Lower lobe of right lung (tissue), 2 donors: ENCODE results near the gene CCT7. TPM values are rescaled to one million over a fixed set of nuclear protein-coding genes. Genes with fewer than 3 reads are reported as not detected.

Source experiments
- ATAC-seq, 2 donors: fragments of 200-7000 bp; cut with Tn5 transposase; one replicate each; pipeline ENCODE4 v1.9.1; 2020 to 2022; ENCODE audit warnings: mild to moderate bottlenecking in 2 of 2, moderate library complexity in 2 of 2
- DNase-seq: peaks from one replicate; pipeline ENCODE4 v3.0.0-alpha.2; 2020
- H3K27ac ChIP-seq: fragments of 200-600 bp; one replicate; pipeline ENCODE4 v1.8.0; 2022
- H3K27me3 ChIP-seq: fragments of 200-600 bp; one replicate; pipeline ENCODE4 v1.8.0; 2022; ENCODE audit warnings: low read depth
- H3K36me3 ChIP-seq: fragments of 200-600 bp; one replicate; pipeline ENCODE4 v1.8.0; 2022; ENCODE audit warnings: mild to moderate bottlenecking
- H3K4me1 ChIP-seq: fragments of 200-600 bp; one replicate; pipeline ENCODE4 v1.8.0; 2022
- H3K4me3 ChIP-seq: fragments of 200-600 bp; one replicate; pipeline ENCODE4 v1.8.0; 2022; ENCODE audit warnings: mild to moderate bottlenecking
- H3K9me3 ChIP-seq: fragments of 200-600 bp; one replicate; pipeline ENCODE4 v1.8.0; 2022
- CTCF ChIP-seq: fragments of 200-600 bp; IDR thresholded peaks from one replicate; pipeline ENCODE4 v1.8.0; 2022; ENCODE audit warnings: antibody characterized with exemption, mild to moderate bottlenecking
- intact Hi-C: fragments of 100-400 bp; cut with DNase I; formaldehyde crosslinking; loops from one replicate; pipeline ENCODE4 v1.11.0; 2022
- total RNA-seq: library from RNA; stranded (reverse); fragmentation: NEBNext Ultra II Directional; extraction: Animal tissue kit (Norgen Biotek cat#: 25700); gene quantifications from one replicate; pipeline ENCODE4 v1.2.1, GENCODE V29; 2021
- donor health status: DM: no; HTN: yes; CAD: no; lungs with severe emphysema.

Gene CCT7
- total RNA-seq, 1 donor from 2014 or later: 151 TPM

- intact Hi-C loops: no loop called here
- no peak for ATAC-seq
- H3K9me3 ChIP-seq: no peaks in the 10 kb centered on the region
- H3K4me3 ChIP-seq: no peak overlapping the region
- H3K27me3 ChIP-seq: peaks cover 39% of the 10 kb centered on the region
- no peaks in the 10 kb centered on the region for H3K36me3 ChIP-seq
- no peak for DNase-seq
- no peaks in the 10 kb centered on the region for H3K4me1 ChIP-seq
- TF ChIP-seq CTCF: no peak
- H3K27ac ChIP-seq: no peak overlapping the region
These were observed 32.9 kb downstream of the CCT7 start for GRCh38 chr2:73267008-73267407.

- H3K4me3 ChIP-seq: no peak overlapping the region
- intact Hi-C loops: no loop called here
- TF ChIP-seq CTCF: no peak
- DNase-seq (no peak), ATAC-seq (no peak)
- H3K27ac ChIP-seq: no peak overlapping the region
- peaks cover 39% of the 10 kb centered on the region for H3K27me3 ChIP-seq
- no peaks in the 10 kb centered on the region for H3K4me1 ChIP-seq
- H3K36me3 ChIP-seq: no peaks in the 10 kb centered on the region
- H3K9me3 ChIP-seq: no peaks in the 10 kb centered on the region
These were observed 34.3 kb downstream of the CCT7 start for GRCh38 chr2:73268366-73268829.

DNA sequence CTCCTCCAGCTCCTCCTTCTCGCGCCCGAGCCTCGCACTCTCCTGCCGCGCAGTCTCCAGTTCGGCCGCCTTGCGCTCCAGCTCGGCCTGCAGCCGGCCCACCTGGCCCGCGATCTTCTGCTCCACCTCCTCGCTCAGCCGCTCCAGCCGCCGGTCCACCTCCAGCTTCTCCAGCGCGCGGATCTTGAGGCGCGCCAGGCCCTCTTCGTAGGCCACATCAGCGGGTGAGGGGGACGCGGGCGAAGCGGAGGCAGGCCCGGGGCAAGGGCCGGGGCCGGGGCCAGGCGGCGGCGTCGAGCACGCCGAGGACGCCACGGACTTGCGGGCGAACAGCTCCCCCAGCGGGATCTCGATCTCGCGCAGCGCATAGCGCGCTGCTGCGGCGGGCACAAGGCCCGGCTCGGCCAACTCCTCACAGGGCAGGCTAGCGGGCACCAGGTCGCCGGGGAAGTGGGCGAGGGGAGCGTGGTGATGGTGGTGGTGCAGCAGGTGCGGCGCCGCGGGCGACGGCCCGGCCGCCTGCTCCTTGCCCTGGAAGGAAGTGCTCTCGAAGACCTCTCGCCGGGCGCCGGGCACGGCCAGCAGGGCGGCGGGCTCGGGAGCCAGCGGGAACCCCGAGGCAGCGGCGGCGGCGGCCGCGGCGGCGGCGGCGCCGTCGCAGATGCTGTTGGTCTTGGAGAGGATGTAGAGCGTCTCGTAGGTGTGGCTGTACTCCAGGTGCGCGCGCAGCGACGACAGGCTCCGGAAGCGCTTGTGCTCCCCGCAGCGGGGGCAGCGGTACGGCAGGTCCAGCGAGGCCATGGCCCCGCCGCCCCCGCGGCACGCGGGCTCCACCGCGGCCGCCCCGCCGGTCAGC lies 35.0 kb downstream of the CCT7 start:
- H3K27me3 ChIP-seq: peaks cover 39% of the 10 kb centered on the region
- TF ChIP-seq CTCF: no peak
- ATAC-seq (peak; percentile 43 to 60), DNase-seq (no peak)
- no peak overlapping the region for H3K27ac ChIP-seq
- peak overlapping the region; percentile 24 for H3K4me3 ChIP-seq
- intact Hi-C loops: no loop called here
- H3K4me1 ChIP-seq: no peaks in the 10 kb centered on the region
- no peaks in the 10 kb centered on the region for H3K36me3 ChIP-seq
- H3K9me3 ChIP-seq: no peaks in the 10 kb centered on the region

DNA sequence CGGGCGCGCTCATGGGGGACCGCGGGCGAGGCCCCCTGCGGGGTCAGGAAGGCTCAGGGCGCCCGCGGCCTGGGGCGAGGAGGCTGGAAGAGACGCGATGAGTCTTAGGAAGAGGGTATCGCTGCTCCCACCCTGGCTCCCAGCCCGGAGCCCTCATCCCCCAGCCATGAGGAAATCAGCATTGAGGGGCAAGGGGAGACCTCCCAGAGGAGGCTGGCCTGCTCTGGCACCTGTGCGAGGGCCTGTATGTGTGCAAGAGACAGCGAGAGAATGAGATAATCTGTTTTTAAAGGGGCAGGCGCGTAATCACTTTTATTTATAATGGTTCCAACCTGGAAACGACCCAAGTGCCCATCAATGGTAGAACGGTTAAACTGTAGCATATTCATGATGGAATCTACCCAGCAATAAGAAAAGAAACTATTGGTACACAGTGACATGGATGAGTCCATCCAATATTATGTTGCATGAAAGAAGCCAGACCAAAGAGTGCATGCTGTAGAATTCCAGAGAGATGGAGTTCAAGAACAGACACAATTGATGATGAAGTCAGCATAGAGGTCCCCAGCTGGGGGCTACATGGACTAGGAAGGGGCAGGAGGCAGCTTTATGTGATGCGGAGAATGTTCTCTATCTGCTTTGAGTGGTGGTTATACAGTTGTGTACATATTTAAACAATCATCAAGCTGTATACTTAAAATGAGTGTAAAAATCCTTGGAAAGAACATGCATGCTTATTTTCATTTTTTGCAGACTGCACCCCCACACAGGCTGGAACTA lies 35.8 kb downstream of the CCT7 start:
- no peak for ATAC-seq
- DNase-seq: no peak
- no peak overlapping the region for H3K4me3 ChIP-seq
- intact Hi-C loops: no loop called here
- H3K4me1 ChIP-seq: no peaks in the 10 kb centered on the region
- no peak overlapping the region for H3K27ac ChIP-seq
- no peak for TF ChIP-seq CTCF
- H3K9me3 ChIP-seq: no peaks in the 10 kb centered on the region
- H3K36me3 ChIP-seq: no peaks in the 10 kb centered on the region
- peaks cover 39% of the 10 kb centered on the region for H3K27me3 ChIP-seq

- no peaks in the 10 kb centered on the region for H3K36me3 ChIP-seq
- H3K9me3 ChIP-seq: no peaks in the 10 kb centered on the region
- H3K4me1 ChIP-seq: no peaks in the 10 kb centered on the region
- H3K4me3 ChIP-seq: no peak overlapping the region
- no peak for ATAC-seq
- no peak for DNase-seq
- no peak for TF ChIP-seq CTCF
- H3K27me3 ChIP-seq: peaks cover 19% of the 10 kb centered on the region
- no peak overlapping the region for H3K27ac ChIP-seq
- intact Hi-C loops: no loop called here
These were observed 38.2 kb downstream of the CCT7 start for GRCh38 chr2:73272270-73272669.
